Cardiac muscle cell (in vitro differentiated cells and primary cell): ENCODE measurements around the gene UBE3D. TPM values are rescaled to one million over a fixed set of nuclear protein-coding genes. Genes with fewer than 3 reads are reported as not detected.
"Not testable (repeated sequence)": the region's sequence is repeated elsewhere in the genome, so short reads cannot be mapped to it uniquely, and the experiment has no call there.

Experiments used
- DNase-seq, 2 donors: peaks; one replicate each; pipeline versions ENCODE4 v3.0.0 to v3.0.0-alpha.2; 2010 to 2017; ENCODE audit warnings: low read depth in 1 of 2, low spot score in 1 of 2
- H3K27ac ChIP-seq: fragments of 200-600 bp; sonication (generic); 2 replicates; pipeline ENCODE4 v1.5.1; 2016
- H3K27me3 ChIP-seq: fragments of 200-600 bp; sonication (generic); 2 replicates; pipeline ENCODE4 v1.6.0; 2016; ENCODE audit warnings: control low read depth
- H3K36me3 ChIP-seq: fragments of 200-600 bp; sonication (generic); 2 replicates; pipeline ENCODE4 v1.5.1; 2016; ENCODE audit warnings: control low read depth
- H3K4me1 ChIP-seq: fragments of 200-600 bp; sonication (generic); 2 replicates; pipeline ENCODE4 v1.8.1; 2017; ENCODE audit warnings: low read depth, mild to moderate bottlenecking, mixed run types
- H3K4me3 ChIP-seq: fragments of 200-600 bp; sonication (generic); 2 replicates; pipeline ENCODE4 v1.5.1; 2016; ENCODE audit warnings: mild to moderate bottlenecking
- H3K9me3 ChIP-seq: fragments of 200-600 bp; sonication (generic); 2 replicates; pipeline ENCODE4 v1.5.1; 2017; ENCODE audit warnings: low read depth, mild to moderate bottlenecking, control low read depth
- polyA plus RNA-seq: library from polyadenylated mRNA; unstranded; fragments of >200 nt; fragmentation: Nextera tagmentation; extraction: Ambion mirVana; gene quantifications from 2 replicates; pipeline ENCODE4 v1.2.1, GENCODE V29; 2016
- total RNA-seq: library from RNA; depleted of rRNA; stranded (reverse); fragments of >200 nt; gene quantifications from 2 replicates; pipeline ENCODE4 v1.2.3, GENCODE V29; 2016
- TF ChIP-seq, protein P1 (sequence below): IDR thresholded peaks from 2 replicates; pipeline ENCODE4 v1.5.1; 2012; ENCODE audit warnings: low read depth, mild to moderate bottlenecking, low read length

Gene UBE3D
- total and polyA plus RNA-seq, 2 experiments from 2014 or later: 14.5 to 19.5 TPM

DNA sequence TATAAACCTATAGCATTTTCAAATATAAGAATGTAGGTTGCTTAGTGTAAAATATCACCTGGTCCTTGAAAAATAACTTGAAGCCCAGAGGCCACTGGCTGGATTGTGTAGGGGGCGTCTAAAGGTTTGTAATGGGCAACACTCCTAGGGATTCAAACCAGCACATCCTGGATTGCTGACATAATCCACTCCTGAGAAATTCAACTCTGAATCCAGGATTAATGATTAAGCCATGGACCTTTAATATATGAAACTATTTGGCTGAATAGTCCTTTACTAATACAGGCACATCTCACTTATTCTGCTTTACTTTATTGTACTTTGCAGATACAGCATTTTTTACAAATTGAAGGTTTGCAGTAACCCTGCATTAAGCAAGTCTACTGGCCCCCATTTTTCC is 160.8 kb downstream of the UBE3D start:
- Histone ChIP-seq H3K27ac (no peak overlapping the region), H3K4me1 (peaks cover 17% of the 10 kb centered on the region), H3K9me3 (no peaks in the 10 kb centered on the region), H3K36me3 (no peaks in the 10 kb centered on the region), H3K27me3 (no peaks in the 10 kb centered on the region), H3K4me3 (no peak overlapping the region)
- no peak for DNase-seq
- TF ChIP-seq, protein P1, sequence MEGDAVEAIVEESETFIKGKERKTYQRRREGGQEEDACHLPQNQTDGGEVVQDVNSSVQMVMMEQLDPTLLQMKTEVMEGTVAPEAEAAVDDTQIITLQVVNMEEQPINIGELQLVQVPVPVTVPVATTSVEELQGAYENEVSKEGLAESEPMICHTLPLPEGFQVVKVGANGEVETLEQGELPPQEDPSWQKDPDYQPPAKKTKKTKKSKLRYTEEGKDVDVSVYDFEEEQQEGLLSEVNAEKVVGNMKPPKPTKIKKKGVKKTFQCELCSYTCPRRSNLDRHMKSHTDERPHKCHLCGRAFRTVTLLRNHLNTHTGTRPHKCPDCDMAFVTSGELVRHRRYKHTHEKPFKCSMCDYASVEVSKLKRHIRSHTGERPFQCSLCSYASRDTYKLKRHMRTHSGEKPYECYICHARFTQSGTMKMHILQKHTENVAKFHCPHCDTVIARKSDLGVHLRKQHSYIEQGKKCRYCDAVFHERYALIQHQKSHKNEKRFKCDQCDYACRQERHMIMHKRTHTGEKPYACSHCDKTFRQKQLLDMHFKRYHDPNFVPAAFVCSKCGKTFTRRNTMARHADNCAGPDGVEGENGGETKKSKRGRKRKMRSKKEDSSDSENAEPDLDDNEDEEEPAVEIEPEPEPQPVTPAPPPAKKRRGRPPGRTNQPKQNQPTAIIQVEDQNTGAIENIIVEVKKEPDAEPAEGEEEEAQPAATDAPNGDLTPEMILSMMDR: no peak

DNA sequence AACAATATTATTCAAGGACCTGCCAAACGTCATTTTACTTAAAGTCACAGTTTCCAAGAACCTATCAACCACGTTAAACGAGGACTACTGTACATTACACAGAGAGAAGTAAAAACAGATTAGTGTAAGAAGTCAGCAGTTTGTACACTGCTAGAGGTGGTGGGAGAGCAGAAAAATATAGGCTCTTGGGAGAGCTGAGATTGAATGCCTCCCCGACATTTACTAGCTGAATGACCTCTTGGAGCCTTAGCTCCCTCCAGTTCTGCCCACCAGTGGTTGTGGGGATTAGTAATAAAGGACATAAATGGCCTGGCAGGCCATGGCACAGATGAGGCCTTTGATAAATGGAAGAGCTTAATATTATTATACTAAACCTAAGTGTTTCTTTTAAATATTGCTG is 161.4 kb downstream of the UBE3D start:
- no peak for DNase-seq
- Histone ChIP-seq H3K27me3 (no peaks in the 10 kb centered on the region), H3K4me1 (peaks cover 17% of the 10 kb centered on the region), H3K4me3 (no peak overlapping the region), H3K27ac (no peak overlapping the region), H3K9me3 (no peaks in the 10 kb centered on the region), H3K36me3 (no peaks in the 10 kb centered on the region)
- TF ChIP-seq, protein P1: no peak

DNA sequence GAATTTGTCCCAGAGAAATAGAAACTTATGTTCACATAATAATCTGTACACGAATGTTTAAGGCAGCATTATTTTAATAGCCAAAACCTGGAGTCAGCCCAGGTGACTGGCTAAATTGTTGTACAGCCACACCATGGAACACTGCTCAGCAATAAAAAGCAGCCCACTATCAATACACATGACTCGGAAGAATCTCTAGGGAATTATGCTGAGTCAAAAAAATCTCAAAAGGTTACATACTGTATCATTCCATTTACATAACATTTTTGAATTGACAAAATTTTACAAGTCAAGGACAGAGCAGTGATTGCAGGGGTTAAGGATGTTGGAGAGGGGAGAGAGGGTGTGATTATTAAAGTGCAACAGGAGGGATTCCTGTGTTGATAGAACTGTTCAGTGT is 163.4 kb downstream of the UBE3D start:
- peaks cover 12% of the 10 kb centered on the region for H3K4me1 ChIP-seq
- no peak overlapping the region for H3K27ac ChIP-seq
- no peaks in the 10 kb centered on the region for H3K36me3 ChIP-seq
- no peak overlapping the region for H3K4me3 ChIP-seq
- H3K27me3 ChIP-seq: no peaks in the 10 kb centered on the region
- no peaks in the 10 kb centered on the region for H3K9me3 ChIP-seq
- DNase-seq: no peak
- TF ChIP-seq, protein P1: no peak

DNA sequence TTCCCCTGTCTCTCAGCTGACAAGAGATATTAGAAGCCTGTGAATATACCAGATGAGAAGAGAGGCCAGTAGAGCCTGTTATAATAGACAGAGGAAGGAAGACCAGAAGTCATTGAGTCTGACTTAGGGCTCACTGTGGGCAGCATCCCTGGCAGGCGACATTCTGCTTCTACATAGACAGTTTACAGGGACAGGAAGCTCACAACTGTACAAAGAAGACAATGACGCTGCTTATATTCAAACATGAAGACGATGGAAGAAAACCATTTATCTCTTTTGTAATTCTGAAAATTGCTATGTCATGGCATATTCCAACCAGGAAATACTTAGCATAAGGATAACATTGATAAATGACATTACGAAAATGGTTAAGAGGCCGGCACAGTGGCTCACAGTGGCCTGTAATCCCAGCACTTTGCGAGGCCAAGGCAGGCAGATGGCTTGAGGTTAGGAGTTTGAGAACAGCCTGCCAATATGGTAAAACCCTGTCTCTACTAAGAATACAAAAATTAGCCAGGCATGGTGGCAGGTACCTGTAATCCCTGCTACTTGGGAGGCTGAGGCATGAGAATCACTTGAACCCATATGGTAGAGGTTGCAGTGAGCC is 170.9 kb downstream of the UBE3D start:
- Histone ChIP-seq H3K36me3 (no peaks in the 10 kb centered on the region), H3K9me3 (no peaks in the 10 kb centered on the region), H3K27ac (no peak overlapping the region), H3K27me3 (no peaks in the 10 kb centered on the region), H3K4me1 (no peaks in the 10 kb centered on the region), H3K4me3 (no peak overlapping the region)
- TF ChIP-seq, protein P1: no peak
- DNase-seq: no peak

DNA sequence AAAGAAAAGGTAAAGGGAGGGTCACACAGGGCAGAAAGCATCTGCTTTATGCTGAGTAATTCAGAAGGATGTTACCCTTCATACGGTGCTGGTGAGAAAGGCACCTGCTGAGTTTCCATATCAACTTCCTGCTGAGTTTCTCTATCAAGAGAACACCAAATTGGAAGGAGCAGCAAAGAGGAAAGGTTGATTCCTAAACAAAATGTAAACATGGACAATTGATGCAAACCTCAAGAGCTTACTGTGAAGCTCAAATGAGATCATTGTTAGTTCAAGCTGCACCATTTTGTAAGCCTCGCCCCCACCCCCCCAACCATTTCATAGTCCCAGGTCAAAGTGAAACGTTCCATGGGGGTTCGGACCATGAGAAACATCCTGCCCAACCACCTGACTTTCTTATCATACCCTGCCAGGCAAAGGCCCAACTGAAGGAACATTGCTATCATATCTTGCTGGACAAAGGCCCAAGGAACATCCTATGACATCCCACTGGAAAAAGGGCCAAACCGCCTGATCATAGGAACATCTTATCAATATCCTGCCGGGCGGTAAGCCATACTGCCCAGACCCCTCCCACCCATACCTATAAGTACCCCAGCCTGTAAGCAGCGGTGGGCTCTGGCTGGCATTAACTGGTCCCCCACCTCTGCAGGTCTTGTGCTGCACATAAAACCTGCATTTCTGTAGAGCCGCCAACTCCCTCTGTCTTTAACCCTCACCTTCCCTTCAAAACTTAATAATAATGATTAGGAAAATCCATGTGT is 171.6 kb downstream of the UBE3D start:
- TF ChIP-seq, protein P1: no peak
- Histone ChIP-seq H3K36me3 (no peaks in the 10 kb centered on the region), H3K4me1 (no peaks in the 10 kb centered on the region), H3K27me3 (no peaks in the 10 kb centered on the region), H3K27ac (no peak overlapping the region), H3K9me3 (no peaks in the 10 kb centered on the region), H3K4me3 (no peak overlapping the region)
- DNase-seq: no peak

DNA sequence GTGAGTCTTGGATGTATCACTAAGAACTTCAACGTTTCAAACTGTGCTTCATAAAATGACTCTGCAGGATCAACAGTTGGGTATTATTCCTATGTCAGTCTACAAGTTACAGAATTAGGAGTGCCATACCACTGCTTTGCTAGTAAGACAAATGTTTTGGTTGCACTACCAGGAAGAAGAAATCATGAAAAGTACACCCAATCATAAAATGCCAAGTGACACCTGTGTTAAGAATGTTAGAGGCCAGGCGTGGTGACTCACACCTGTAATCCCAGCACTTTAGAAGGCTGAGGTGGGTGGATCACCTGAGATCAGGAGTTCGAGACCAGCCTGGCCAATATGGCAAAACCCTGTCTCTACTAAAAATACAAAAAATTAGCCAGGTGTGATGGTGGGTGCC is 174.1 kb downstream of the UBE3D start:
- not testable (repeated sequence) for H3K4me3 ChIP-seq, H3K27me3 ChIP-seq, H3K36me3 ChIP-seq, H3K4me1 ChIP-seq, H3K27ac ChIP-seq, DNase-seq, H3K9me3 ChIP-seq
